Measurements from ENCODE around the gene OLFM4. TPM values are rescaled to one million over a fixed set of nuclear protein-coding genes. Genes with fewer than 3 reads are reported as not detected.

The OLFM4 gene
- total and polyA plus RNA-seq, 2 donors (not counting 3 experiments of a cell fraction or from before 2014, with no cell fraction given), result not detected

DNA sequence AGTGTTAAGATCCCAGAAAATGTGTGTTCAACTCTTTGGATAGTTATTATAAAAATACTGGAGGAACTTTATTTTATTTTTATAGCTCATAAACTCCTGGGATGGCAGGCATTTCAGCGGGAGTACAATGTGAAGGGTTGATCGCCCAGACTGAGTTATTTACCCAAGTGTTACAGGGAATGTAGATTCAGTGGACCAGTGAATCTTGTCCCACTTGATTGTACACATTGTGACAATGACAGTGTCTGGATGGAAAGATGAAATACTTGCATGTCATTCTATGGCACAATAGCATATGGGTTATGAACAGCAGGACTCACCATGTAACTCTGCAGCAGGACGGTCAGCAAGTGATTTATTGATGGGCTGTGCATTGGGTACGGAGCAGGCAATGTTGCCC is 20.3 kb downstream of the OLFM4 start:
- Histone ChIP-seq H3K9me3 (replicated peaks; ENCODE audit: control insufficient read depth, insufficient read depth, low read length) (peaks cover 2% of the 10 kb centered on the region), H3K79me2 (ENCODE audit: control insufficient read depth, insufficient read depth, low read length) (no peaks in the 10 kb centered on the region), H3K4me3 (replicated peaks in 1 of 3; ENCODE audit: insufficient read depth in 1 of 3, low read depth in 1 of 3, low read length in 3 of 3) (no peak overlapping the region), H3K9me1 (replicated peaks; ENCODE audit: control insufficient read depth, extremely low read depth, insufficient read depth, low read length) (peaks cover 3% of the 10 kb centered on the region), H3K27me3 (ENCODE audit: control insufficient read depth in 2 of 2, insufficient read depth in 2 of 2, low read length in 2 of 2) (no peaks in the 10 kb centered on the region), H3K4me1 (ENCODE audit: control insufficient read depth, extremely low read depth, insufficient read depth, low read length) (no peaks in the 10 kb centered on the region), H2AFZ (ENCODE audit: low read depth, low read length) (no peak overlapping the region), H3K27ac (ENCODE audit: insufficient read depth, low read depth, low read length) (no peak overlapping the region), H3K36me3 (ENCODE audit: control insufficient read depth in 2 of 2, extremely low read depth in 1 of 2, insufficient read depth in 2 of 2, low read length in 2 of 2) (no peaks in the 10 kb centered on the region), H4K20me1 (replicated peaks; ENCODE audit: control insufficient read depth, extremely low read depth, insufficient read depth, low read length) (no peaks in the 10 kb centered on the region), H3K9ac (replicated peaks; ENCODE audit: extremely low read depth, insufficient read depth, low read length) (no peak overlapping the region), H3K4me2 (ENCODE audit: insufficient read depth, low read length) (no peak overlapping the region)
- POLR2A ChIA-PET, result no interaction called here
- DNase-seq (ENCODE audit: low read depth, low spot score) (no peak), FAIRE-seq (no peak)
- no peak for TF ChIP-seq EZH2 (IDR thresholded peaks at IDR 0.05; ENCODE audit: borderline replicate concordance, low read depth, low read length, severe bottlenecking)
- TF ChIP-seq MYC (IDR thresholded peaks at IDR 0.05; ENCODE audit: low read depth, low read length), result no peak
- TF ChIP-seq, protein P1, sequence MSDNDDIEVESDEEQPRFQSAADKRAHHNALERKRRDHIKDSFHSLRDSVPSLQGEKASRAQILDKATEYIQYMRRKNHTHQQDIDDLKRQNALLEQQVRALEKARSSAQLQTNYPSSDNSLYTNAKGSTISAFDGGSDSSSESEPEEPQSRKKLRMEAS (IDR thresholded peaks at IDR 0.05; ENCODE audit: insufficient read depth, insufficient read length), result no peak
- TF ChIP-seq, protein P2, sequence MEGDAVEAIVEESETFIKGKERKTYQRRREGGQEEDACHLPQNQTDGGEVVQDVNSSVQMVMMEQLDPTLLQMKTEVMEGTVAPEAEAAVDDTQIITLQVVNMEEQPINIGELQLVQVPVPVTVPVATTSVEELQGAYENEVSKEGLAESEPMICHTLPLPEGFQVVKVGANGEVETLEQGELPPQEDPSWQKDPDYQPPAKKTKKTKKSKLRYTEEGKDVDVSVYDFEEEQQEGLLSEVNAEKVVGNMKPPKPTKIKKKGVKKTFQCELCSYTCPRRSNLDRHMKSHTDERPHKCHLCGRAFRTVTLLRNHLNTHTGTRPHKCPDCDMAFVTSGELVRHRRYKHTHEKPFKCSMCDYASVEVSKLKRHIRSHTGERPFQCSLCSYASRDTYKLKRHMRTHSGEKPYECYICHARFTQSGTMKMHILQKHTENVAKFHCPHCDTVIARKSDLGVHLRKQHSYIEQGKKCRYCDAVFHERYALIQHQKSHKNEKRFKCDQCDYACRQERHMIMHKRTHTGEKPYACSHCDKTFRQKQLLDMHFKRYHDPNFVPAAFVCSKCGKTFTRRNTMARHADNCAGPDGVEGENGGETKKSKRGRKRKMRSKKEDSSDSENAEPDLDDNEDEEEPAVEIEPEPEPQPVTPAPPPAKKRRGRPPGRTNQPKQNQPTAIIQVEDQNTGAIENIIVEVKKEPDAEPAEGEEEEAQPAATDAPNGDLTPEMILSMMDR (IDR thresholded peaks at IDR 0.05; ENCODE audit: extremely low read depth in 1 of 2, insufficient read depth in 1 of 2, low read depth in 1 of 2, low read length in 2 of 2), result no peak
- TF ChIP-seq JUN (IDR thresholded peaks at IDR 0.05; ENCODE audit: borderline replicate concordance, insufficient read depth, insufficient read length, low read depth), result no peak
- TF ChIP-seq FOS (IDR thresholded peaks at IDR 0.05; ENCODE audit: borderline replicate concordance, insufficient read depth, low read length), result no peak
- no peak for TF ChIP-seq GATA2 (IDR thresholded peaks at IDR 0.05; ENCODE audit: insufficient read depth, insufficient read length, low read depth, low read length)
- no peak for TF ChIP-seq POLR2AphosphoS5 (IDR thresholded peaks at IDR 0.05; ENCODE audit: insufficient read depth, low read depth, low read length)
- TF ChIP-seq POLR2A (IDR thresholded peaks at IDR 0.05; ENCODE audit: low read depth, low read length), result no peak
- dilution Hi-C loops (cut with MboI; ENCODE audit: extremely low pct_ligation_motif_present, low sequenced_read_pairs) (no loop called here), intact Hi-C loops (cut with micrococcal nuclease) (no loop called here)
- no TSS peak for BruUV-seq (replicated peaks)
- CTCF ChIA-PET, result no interaction called here

Data from endothelial cell of umbilical vein (primary cell).